Cerebellar nuclear complex (tissue), 1 donor: ENCODE data around the gene SYT9.

Experiments
- DNase-seq, 2 experiments: peaks; one replicate each; lab custom pipeline; 2025; lab: John Stamatoyannopoulos, UW

Gene SYT9

GRCh38 chr11:7469351-7469865 is 217.7 kb downstream of the SYT9 start:
- DNase-seq = no peak

DNA sequence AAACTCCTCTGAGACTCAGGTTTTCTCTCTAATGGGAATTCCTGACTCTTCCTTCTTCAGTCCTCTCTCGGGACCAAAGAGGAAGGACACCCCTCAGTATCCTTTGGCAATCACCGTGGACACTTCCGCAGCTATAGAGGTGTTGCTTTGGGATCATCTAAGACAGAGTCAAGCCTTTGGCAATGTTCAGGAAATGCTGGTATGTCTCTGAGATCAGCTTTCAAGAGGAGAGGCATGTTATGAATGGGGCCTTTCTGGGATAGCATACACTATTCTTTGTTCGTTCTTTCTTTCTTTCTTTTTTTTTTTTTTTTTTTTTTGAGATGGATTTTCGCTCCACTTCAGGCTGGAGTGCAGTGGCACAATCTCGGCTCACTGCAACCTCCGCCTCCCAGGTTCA is 219.4 kb downstream of the SYT9 start:
- DNase-seq = no peak

DNA sequence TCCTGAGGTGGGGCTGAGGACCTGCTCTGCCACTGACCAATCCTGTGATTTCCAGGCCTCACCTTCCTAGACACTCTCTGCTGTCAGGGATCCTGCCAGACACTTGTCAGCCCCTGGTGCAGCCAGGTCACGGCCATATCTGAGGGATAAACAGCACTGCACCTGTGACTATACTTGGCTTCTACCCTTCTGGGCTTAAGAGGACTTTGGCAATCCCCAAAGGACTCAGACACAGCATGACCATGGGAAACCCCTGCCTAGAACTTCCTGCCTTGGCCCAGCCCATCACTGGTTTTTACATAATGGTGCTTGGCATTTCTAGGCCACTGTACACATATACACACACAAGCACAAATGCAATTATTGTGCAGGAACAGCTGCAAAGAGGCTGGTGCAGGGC is 222.0 kb downstream of the SYT9 start:
- no peak for DNase-seq

DNA sequence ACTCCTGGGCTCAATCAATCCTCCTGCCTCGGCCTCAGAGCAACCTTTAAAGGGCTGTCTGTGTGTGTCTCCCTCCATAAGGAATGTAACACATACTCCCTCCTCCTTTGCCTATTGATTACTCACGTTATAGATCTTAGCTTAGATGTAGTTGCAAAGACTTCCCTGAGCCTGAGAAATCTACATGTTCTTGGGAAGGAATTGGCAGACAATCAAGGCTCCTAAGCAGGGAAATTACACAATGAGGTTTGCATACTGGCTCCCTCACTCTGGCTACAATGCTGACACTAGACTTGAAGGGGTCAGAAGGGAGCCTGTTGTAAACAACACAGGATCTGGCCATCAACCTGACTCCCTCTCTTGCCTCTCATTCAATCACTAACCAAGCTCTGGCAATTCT is 228.4 kb downstream of the SYT9 start:
- DNase-seq = no peak

DNA sequence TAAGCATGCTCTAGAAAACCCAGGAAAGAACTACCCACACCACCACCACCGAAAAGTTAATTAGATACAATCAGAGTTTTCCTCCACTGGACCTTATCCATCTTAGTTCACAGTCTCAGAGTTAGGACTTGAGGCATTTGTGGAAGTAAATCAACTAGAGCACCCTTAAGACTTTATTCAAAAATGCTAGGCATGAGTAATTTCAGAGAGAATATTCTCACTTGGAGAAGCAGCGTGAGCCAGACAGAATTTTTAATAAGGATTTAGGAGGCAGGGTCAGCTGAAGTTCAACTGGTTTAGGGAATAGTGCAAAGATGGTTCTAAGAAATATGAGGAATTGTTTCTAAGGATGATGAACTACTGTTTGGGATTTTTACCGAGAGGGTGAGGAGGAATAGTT is 232.4 kb downstream of the SYT9 start:
- DNase-seq = no peak

- no peak for DNase-seq
Observed at GRCh38 chr11:7484645-7485044, 232.9 kb downstream of the SYT9 start.

DNA sequence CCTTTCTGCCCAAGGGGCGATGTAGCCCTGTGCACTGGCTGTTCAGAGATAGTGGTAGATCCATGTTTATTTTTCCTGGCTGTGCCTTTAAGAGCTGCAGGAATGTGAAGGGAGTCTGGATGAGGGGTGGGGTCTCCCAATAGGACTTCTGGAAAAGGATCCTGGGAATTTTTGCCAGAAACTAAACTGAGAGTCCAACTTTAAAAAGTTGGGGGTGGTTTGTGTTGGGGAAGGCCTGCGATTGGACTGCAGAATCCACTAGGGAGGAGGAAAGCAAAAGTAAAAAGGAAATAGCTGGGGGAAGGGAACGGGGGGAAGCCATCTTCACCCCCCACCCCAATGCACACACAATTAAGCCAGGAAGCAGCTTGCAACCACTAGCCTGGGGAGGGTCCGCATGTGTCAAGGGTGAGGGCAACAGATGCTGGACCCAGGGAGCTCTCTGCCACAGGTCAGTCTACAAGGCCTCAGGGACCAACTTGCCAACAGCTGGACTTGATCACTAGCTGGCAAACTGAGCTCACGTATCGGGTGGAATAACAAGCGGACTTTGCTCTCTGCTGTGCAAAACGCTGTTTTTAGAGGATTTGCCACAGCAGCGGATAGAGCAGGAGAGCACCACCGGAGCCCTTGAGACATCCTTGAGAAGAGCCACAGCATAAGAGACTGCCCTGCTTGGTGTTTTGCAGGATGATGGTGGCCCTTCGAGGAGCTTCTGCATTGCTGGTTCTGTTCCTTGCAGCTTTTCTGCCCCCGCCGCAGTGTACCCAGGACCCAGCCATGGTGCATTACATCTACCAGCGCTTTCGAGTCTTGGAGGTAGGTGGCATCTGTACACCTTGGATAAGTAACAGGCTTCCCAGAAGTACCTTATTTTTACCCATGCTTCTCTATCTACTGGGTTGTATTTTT is 233.7 kb downstream of the SYT9 start, which contains the start of gene OLFML1:
Gene OLFML1 (plus strand): TSS at position 321 of the 912 bp plus-strand sequence. CDS start 370 bp downstream, at position 691.
- DNase-seq = no peak

- DNase-seq = no peak
Observed at GRCh38 chr11:7486098-7486780, 234.5 kb downstream of the SYT9 start.

DNA sequence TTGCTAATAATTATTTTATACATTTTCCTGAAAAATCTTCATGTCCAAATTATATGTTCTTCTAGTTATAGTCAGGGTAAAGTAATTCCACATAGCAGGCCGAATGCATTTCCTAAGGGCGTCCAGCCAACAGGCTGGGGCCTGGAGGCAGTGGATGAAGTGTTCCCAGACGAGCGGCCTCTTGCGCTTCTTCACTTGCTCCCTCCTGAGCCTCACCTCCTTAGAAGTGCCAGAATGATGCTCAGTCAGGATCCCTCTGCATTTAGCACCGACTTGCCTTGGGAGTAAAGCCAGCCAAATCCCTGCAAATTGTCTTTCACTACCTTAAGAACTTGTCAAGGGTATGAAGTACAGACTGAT is 235.1 kb downstream of the SYT9 start:
- no peak for DNase-seq

DNA sequence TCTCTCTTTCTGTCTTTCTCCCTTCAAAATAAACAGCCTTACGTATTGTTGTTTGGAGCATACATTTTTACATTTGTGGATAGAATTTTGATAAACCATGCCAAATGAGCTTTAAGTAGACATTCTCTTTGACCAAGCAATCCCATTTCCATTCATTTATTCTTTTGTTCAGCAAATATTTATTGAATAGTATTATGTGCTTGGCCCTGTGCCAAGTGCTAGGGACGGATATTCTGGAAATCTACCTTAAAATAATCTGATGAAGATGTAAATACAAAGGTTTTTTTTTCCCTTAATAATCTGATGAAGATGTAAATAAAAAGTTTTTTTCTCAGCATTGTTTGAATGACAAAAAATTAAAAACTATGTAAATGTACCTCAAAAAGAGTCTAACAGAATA is 235.7 kb downstream of the SYT9 start:
- no peak for DNase-seq

- no peak for DNase-seq
Observed at GRCh38 chr11:7488681-7489080, 237.0 kb downstream of the SYT9 start.

- DNase-seq = no peak
Observed at GRCh38 chr11:7489376-7489775, 237.7 kb downstream of the SYT9 start.

DNA sequence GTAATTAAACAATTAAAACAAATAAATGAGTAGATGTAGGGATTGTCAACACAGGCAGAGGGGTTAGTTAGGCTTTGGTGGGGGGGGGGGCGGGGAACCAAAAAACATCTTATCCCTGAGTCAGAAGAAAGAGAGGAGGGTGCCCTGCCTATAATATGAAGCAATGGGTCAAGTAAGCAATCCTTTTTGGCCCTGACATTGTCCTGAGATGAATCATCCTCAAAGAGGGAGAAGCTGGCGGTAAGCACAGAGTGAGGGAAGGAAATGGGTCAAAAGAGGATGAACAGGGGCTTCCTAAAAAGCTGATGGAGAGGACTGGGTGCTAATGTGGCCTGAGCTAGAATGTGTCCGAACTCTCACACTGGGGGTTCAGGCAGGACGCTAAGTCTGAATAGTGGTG is 238.3 kb downstream of the SYT9 start:
- no peak for DNase-seq

DNA sequence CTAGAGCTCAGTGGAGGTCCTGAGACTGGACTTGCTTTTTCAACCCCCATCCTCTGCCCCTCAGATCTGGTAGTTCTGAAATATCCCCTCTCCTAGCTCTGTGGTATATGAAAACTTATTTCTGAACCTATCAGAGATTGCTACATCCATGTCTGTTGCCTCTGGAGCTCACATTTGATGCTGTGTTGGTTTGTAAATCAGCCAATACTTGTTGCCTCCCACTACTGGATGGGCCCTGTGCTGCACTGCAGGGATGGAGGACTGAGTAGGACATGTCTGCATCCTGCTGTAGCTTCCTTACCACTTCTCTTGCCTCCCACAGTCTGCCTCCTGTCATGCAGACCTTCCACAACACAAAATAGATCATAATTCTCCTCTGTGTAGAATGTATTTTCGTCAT is 238.8 kb downstream of the SYT9 start:
- DNase-seq = no peak

DNA sequence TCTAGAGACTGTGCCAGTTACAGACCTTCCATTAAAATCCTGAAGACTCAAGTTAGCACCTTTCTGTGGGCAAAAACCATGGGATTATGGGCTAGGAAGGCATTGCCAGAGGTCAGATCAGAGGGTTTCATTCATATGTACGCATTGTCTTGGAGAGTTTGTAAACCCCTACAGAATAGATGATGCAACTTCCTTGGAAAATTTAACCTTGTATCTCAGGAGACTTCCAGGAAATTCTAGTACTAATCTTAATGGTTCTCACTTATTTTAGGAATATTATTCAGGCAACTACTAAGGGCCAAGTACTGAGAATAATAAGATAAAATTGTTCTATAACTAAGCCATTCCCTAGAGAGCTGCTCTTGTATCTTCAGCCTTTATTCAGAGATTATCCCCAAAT is 240.5 kb downstream of the SYT9 start:
- no peak for DNase-seq

DNA sequence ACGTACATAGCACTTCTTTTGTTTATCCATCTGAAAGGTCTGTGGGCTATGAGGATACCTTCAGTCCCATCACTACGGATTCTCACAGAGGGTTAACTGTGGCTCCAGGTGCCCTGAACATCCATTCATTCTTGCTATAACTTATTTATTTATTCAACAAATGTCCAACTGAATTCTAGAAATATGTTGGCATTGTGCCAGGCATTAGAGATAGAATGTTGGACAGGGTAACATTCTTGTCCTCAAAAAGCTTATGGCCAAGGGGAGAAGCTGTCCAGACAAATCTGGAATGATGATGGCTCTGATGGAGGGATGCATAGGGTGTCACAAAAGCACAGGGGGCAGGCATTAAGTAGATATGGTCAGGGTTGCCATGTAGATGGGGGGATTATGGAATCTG is 242.0 kb downstream of the SYT9 start:
- no peak for DNase-seq

GRCh38 chr11:7494086-7494745 is 242.5 kb downstream of the SYT9 start:
- DNase-seq = no peak

DNA sequence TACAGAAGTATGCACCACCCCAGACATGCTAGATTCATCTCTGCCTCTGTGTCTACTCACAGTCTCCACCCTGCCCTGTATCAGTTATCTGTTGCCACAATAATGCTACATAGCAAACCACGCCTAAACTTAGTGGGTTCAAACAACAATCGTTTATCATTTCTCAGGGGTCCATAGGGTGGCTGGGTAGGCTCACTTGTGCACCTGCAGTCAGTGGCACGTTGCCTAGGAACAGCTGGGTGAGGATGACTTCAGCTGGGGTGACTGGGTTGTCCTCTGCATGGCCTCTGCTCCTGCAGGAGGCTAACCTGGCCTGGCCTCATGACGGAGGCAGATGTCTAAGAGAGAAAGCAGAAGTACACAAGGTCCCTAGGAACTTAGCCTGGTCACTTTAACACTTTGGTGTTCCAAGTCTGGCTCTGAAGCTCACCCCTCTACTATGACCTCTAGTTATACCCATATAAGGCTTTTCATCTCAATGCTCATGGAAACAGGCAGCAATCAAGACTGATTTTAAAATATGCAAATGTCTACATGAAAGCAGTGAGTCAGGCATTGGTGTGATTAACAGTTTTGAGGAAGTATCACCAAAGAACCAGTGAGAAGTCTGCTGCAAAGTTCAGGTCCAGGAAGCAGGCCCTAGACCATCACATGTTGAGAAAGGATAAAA is 244.3 kb downstream of the SYT9 start:
- DNase-seq = no peak

DNA sequence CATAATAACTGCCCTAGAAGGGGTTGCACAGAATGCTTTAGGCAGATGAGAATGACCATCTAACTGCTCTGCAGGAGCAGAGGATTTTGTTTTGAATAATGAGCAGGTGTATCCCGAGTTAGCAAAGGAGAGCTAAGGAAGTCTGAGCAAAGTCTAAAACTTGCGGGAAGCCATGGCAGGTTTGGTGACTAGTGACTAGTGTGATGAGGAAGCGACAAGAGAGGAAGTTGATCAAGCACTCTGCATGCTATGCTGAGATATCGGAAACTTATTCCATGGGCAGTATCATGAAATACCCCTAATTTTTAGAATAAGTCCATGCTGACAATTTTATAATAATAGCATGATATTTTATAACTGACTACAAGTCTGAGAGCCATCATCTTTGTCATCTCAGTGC is 246.5 kb downstream of the SYT9 start:
- DNase-seq = no peak

DNA sequence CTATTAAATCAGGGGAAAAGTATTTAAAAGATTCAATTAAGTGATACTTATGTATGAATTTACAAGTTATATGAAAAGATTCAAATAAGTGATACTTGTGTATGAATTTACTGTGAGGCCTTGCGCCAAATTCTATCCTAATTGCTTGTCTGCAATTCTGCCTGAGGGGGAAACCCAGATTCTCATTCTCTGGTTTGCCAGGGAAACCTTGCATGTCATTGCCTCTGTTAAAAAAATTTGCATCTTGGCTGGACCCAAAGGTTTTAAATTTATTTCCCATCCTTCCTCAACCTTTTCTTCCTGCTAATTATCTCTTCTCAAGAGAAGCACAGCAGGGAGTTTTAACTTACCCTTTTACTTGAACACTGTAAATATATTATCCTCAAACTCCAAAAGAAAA is 247.4 kb downstream of the SYT9 start:
- DNase-seq = no peak

- DNase-seq = no peak
Observed at GRCh38 chr11:7500251-7500650, 248.5 kb downstream of the SYT9 start.

DNA sequence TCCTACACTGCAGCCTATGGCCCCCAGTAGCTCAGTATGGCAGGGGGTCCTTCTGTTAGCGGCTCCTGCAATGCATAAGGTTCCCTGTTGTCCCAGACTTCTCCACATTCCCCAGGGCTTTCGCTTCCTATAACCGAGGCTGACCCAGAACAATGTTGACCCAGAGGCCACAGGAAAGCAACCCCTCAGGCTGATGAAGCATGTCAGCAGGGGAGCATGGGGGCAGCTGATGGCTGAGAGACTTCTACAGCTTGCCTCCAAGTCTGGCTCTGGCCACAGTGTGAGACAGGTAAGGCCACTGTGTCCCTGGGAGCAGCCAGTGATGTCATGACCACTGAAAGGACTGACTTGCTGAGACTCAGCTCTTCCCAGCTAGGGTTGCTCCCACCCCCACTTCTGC is 249.5 kb downstream of the SYT9 start:
- DNase-seq = no peak
